MV-4-11 (cell line): ENCODE data around the gene SYNPO2L.
"Not testable (repeated sequence)": the region's sequence is repeated elsewhere in the genome, so short reads cannot be mapped to it uniquely, and the experiment has no call there.

Source experiments
- DNase-seq: peaks from one replicate; lab custom pipeline; 2025; lab: John Stamatoyannopoulos, UW

SYNPO2L gene

GRCh38 chr10:73620974-73621373 lies 34.9 kb downstream of the SYNPO2L start:
- not testable (repeated sequence) for DNase-seq

- not testable (repeated sequence) for DNase-seq
Measured at GRCh38 chr10:73617143-73617542, 38.7 kb downstream of the SYNPO2L start.

GRCh38 chr10:73614720-73615119 lies 41.1 kb downstream of the SYNPO2L start:
- DNase-seq, result no peak

GRCh38 chr10:73609116-73609515 lies 46.7 kb downstream of the SYNPO2L start:
- no peak for DNase-seq

GRCh38 chr10:73601486-73601921 lies 54.3 kb downstream of the SYNPO2L start:
- no peak for DNase-seq

DNA sequence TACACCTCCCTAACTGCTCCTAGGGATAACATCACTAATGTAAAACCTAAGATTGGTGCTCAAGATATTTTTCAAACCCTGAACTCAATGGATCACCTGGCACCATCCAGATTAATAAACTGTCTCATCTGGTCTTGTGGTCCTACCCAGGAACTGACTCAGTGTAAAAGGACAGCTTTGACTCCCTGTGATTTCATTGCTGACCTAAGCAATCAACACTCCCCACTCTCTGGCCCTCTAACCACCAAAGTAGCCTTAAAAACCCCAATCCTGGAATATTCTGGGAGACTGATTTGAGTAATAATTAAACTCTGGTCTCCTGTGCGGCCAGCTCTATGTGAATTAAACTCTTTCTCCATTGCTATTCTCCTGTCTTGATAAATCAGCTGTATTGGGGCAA lies 58.5 kb downstream of the SYNPO2L start:
- DNase-seq, result no peak
